ENCODE measurements around the gene LSAMP. TPM values are rescaled to one million over a fixed set of nuclear protein-coding genes. Genes with fewer than 3 reads are reported as not detected.

The LSAMP gene
- total RNA-seq, 1 donor = 3.3 TPM

DNA sequence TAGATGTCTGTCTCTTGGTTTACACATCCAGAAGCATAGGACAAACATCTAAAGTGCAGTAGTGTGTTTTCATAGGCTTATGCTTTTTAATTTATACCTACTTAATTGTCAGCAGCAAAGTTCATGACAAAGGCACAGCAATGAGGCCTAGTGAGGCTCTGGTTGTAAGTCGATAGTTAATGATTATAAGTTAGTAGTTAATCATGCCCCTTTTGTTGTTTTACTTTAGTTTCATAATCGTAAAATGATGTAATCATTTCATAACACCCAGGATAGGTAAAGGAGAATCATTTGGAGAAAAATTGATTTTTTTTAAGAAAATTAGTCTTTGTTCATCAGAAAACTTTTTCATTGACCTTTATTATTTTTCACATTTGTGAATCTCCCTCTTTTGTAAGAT, 351.9 kb downstream of the LSAMP start:
- H4K20me1 ChIP-seq (ENCODE audit: insufficient read depth, low read length) = no peaks in the 10 kb centered on the region
- TF ChIP-seq, protein P1, sequence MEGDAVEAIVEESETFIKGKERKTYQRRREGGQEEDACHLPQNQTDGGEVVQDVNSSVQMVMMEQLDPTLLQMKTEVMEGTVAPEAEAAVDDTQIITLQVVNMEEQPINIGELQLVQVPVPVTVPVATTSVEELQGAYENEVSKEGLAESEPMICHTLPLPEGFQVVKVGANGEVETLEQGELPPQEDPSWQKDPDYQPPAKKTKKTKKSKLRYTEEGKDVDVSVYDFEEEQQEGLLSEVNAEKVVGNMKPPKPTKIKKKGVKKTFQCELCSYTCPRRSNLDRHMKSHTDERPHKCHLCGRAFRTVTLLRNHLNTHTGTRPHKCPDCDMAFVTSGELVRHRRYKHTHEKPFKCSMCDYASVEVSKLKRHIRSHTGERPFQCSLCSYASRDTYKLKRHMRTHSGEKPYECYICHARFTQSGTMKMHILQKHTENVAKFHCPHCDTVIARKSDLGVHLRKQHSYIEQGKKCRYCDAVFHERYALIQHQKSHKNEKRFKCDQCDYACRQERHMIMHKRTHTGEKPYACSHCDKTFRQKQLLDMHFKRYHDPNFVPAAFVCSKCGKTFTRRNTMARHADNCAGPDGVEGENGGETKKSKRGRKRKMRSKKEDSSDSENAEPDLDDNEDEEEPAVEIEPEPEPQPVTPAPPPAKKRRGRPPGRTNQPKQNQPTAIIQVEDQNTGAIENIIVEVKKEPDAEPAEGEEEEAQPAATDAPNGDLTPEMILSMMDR (IDR thresholded peaks at IDR 0.05; ENCODE audit: extremely low read depth, low read depth, low read length) = no peak

DNA sequence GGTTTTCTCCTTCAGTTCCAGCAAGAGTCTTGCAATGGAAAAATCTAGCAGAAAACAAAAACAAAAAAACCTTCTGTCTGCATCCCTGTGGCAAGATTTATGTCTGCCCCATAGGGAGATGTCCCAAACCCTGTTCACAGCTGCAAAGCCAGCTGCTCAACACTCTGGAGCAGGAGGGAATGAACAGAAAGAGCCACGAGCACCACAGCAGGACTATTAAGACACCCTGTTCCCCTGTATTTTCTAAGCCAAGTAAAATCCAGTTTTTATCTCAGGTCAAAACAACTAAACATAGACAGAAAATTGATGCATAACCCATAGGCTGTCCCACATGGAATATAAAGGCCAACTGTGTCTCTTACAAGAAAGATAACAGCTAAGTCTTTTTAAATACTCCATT, 357.9 kb downstream of the LSAMP start:
- no peaks in the 10 kb centered on the region for H3K79me2 ChIP-seq (ENCODE audit: insufficient read depth, low read length)
- DNase-seq (ENCODE audit: insufficient read length, low spot score, missing footprints) = no peak
- H3K27me3 ChIP-seq (ENCODE audit: insufficient read depth, low read length) = no peaks in the 10 kb centered on the region
- no peaks in the 10 kb centered on the region for H4K20me1 ChIP-seq (ENCODE audit: insufficient read depth, low read length)
- H3K4me2 ChIP-seq (ENCODE audit: insufficient read depth, low read length) = no peak overlapping the region
- TF ChIP-seq, protein P1 (IDR thresholded peaks at IDR 0.05; ENCODE audit: extremely low read depth, low read depth, low read length) = no peak
- H3K9me3 ChIP-seq (ENCODE audit: low read depth, low read length) = no peaks in the 10 kb centered on the region
- H3K27ac ChIP-seq (ENCODE audit: low read depth, low read length) = no peak overlapping the region
- H3K4me1 ChIP-seq (ENCODE audit: insufficient read depth, low read length) = no peaks in the 10 kb centered on the region
- no peaks in the 10 kb centered on the region for H3K36me3 ChIP-seq (ENCODE audit: insufficient read depth, low read length)
- no peak overlapping the region for H2AFZ ChIP-seq (ENCODE audit: low read length)
- H3K4me3 ChIP-seq (ENCODE audit: insufficient read depth, low read length) = no peak overlapping the region

More for the DNA sequence above, 351.9 kb downstream of the LSAMP start:
- Histone ChIP-seq H3K4me1 (ENCODE audit: insufficient read depth, low read length) (no peaks in the 10 kb centered on the region), H2AFZ (ENCODE audit: low read length) (no peak overlapping the region), H3K4me2 (ENCODE audit: insufficient read depth, low read length) (no peak overlapping the region), H3K27ac (ENCODE audit: low read depth, low read length) (no peak overlapping the region), H3K4me3 (ENCODE audit: insufficient read depth, low read length) (no peak overlapping the region), H3K36me3 (ENCODE audit: insufficient read depth, low read length) (no peaks in the 10 kb centered on the region), H3K79me2 (ENCODE audit: insufficient read depth, low read length) (no peaks in the 10 kb centered on the region), H3K9me3 (ENCODE audit: low read depth, low read length) (no peaks in the 10 kb centered on the region), H3K27me3 (ENCODE audit: insufficient read depth, low read length) (no peaks in the 10 kb centered on the region)
- no peak for DNase-seq (ENCODE audit: insufficient read length, low spot score, missing footprints)

DNA sequence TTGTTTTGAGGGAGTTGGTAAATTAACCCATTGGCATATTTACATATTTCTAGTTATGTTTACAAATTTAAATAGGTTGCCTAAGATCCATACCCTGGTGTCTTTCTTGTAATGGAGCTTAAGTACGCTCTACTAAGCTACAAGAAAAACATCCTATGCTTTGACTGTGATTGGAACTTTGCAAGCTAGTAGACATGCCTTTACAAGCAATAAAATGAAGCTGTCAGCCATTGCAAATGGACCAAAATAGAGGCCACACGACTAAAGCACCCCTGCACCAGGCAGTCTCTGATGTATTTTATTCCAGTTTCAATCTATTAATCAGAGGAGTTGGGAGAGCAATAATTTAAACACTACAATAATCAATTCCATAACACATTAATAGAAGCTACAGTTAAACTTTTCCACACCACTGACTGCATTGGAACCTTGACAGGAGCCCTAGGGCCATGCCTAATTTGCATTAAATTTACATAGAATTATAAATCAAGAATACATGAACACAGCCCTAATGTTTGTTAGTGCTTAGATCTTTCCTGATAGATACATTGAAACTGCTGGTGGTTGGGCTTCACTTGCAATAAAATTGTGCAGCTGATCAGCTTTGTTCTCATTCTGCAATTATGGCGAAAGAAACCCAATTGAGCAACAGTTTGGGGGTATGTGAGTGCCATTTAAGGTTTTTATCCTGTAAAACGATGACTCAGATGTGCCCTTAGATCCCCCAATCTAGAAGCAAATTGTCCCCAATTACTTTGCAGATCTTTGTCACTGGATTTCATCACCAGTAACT, 360.1 kb downstream of the LSAMP start:
- H3K27me3 ChIP-seq (ENCODE audit: insufficient read depth, low read length) = no peaks in the 10 kb centered on the region
- H3K4me3 ChIP-seq (ENCODE audit: insufficient read depth, low read length) = no peak overlapping the region
- TF ChIP-seq, protein P1 (IDR thresholded peaks at IDR 0.05; ENCODE audit: extremely low read depth, low read depth, low read length) = no peak
- no peak overlapping the region for H3K27ac ChIP-seq (ENCODE audit: low read depth, low read length)
- no peak overlapping the region for H2AFZ ChIP-seq (ENCODE audit: low read length)
- H4K20me1 ChIP-seq (ENCODE audit: insufficient read depth, low read length) = no peaks in the 10 kb centered on the region
- no peaks in the 10 kb centered on the region for H3K9me3 ChIP-seq (ENCODE audit: low read depth, low read length)
- no peaks in the 10 kb centered on the region for H3K79me2 ChIP-seq (ENCODE audit: insufficient read depth, low read length)
- H3K36me3 ChIP-seq (ENCODE audit: insufficient read depth, low read length) = no peaks in the 10 kb centered on the region
- H3K4me2 ChIP-seq (ENCODE audit: insufficient read depth, low read length) = no peak overlapping the region
- DNase-seq (ENCODE audit: insufficient read length, low spot score, missing footprints) = no peak
- H3K4me1 ChIP-seq (ENCODE audit: insufficient read depth, low read length) = no peaks in the 10 kb centered on the region

DNA sequence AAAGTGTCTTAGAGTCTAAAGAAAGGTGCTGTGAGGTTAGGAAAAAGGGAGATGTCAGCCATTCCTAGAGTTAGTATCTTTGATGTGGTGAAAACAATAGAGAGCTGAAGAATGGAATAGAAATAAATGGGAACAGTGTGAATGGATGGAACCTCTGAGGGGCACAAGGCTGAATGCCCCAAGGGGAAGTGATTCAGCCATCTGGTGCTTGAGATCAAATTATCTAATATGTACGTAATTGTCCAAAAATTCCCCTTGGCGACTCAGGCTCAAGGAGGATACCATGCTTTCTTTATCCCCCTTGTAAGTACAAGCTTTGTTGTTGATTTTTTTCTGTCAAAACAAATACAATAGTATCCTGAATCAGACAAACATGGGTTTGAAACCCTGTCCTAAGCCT, 361.6 kb downstream of the LSAMP start:
- H3K79me2 ChIP-seq (ENCODE audit: insufficient read depth, low read length) = no peaks in the 10 kb centered on the region
- no peak for DNase-seq (ENCODE audit: insufficient read length, low spot score, missing footprints)
- no peaks in the 10 kb centered on the region for H3K36me3 ChIP-seq (ENCODE audit: insufficient read depth, low read length)
- no peak overlapping the region for H3K27ac ChIP-seq (ENCODE audit: low read depth, low read length)
- no peak overlapping the region for H3K4me3 ChIP-seq (ENCODE audit: insufficient read depth, low read length)
- H4K20me1 ChIP-seq (ENCODE audit: insufficient read depth, low read length) = no peaks in the 10 kb centered on the region
- H3K4me1 ChIP-seq (ENCODE audit: insufficient read depth, low read length) = no peaks in the 10 kb centered on the region
- no peaks in the 10 kb centered on the region for H3K9me3 ChIP-seq (ENCODE audit: low read depth, low read length)
- H2AFZ ChIP-seq (ENCODE audit: low read length) = no peak overlapping the region
- TF ChIP-seq, protein P1 (IDR thresholded peaks at IDR 0.05; ENCODE audit: extremely low read depth, low read depth, low read length) = no peak
- no peaks in the 10 kb centered on the region for H3K27me3 ChIP-seq (ENCODE audit: insufficient read depth, low read length)
- no peak overlapping the region for H3K4me2 ChIP-seq (ENCODE audit: insufficient read depth, low read length)

Measured in osteoblast (primary cell).